ENCODE measurements around the gene PHTF2. TPM values are rescaled to one million over a fixed set of nuclear protein-coding genes. Genes with fewer than 3 reads are reported as not detected.
A peak's percentile ranks its signal among the peaks of the same experiment; 100 is the strongest.

The PHTF2 gene
- total and polyA plus RNA-seq, 11 donors: 9.6 to 47.2 (median 24.2) TPM

GRCh38 chr7:77757589-77757988 is 41.0 kb upstream of the PHTF2 start:
- Histone ChIP-seq H3K9me3 (no peaks in the 10 kb centered on the region), H3K27me3 (no peaks in the 10 kb centered on the region), H3K27ac (no peak overlapping the region), H3K36me3 (peaks cover 0 to 4% (median 0%) of the 10 kb centered on the region in 9 donors), H3K4me3 (no peak overlapping the region), H3K4me1 (peaks cover 0 to 34% (median 7%) of the 10 kb centered on the region in 12 donors)
- no peak for ATAC-seq
- TF ChIP-seq CTCF (IDR thresholded peaks at IDR 0.05) (no peak), POLR2A (IDR thresholded peaks at IDR 0.05) (no peak)
- intact Hi-C loops (cut with DNase I): loop anchor here in 7 of 10 donors (2.0 to 10.0 kb wide), 8 partner anchors 60 to 320 kb away; partner anchors contain the start of gene RSBN1L (in 4 of the 7)
- no peak for DNase-seq
- WGBS, 4 donors: 15 to 38% (median 21%) methylated on average over 1 of the region's 1 CpG

GRCh38 chr7:77759294-77759889 is 39.2 kb upstream of the PHTF2 start:
- intact Hi-C loops (cut with DNase I): loop anchor here in 8 of 10 donors (2.0 to 10.0 kb wide), 10 partner anchors 62 to 322 kb away; partner anchors contain the start of gene RSBN1L (in 4 of the 8)
- DNase-seq (peak in 2 of 5 donors; percentile 52), ATAC-seq (peak in 3 of 4 donors; percentile 57 to 77 (median 74))
- Histone ChIP-seq H3K36me3 (peaks cover 0 to 4% (median 0%) of the 10 kb centered on the region in 9 donors), H3K9me3 (no peaks in the 10 kb centered on the region), H3K27me3 (no peaks in the 10 kb centered on the region), H3K4me1 (peaks cover 0 to 36% (median 7%) of the 10 kb centered on the region in 12 donors), H3K4me3 (no peak overlapping the region), H3K27ac (peak overlapping the region in 1 of 12 donors; percentile 17)
- TF ChIP-seq CTCF (IDR thresholded peaks at IDR 0.05): peak; percentile 71 to 92 (median 83)
- no peak for TF ChIP-seq POLR2A (IDR thresholded peaks at IDR 0.05)
- WGBS, 4 donors: 1 to 5% (median 1%) methylated on average over 3 of the region's 3 CpGs

GRCh38 chr7:77760809-77761453 is 37.6 kb upstream of the PHTF2 start:
- Histone ChIP-seq H3K9me3 (no peaks in the 10 kb centered on the region), H3K4me1 (peaks cover 0 to 45% (median 7%) of the 10 kb centered on the region in 12 donors), H3K27me3 (no peaks in the 10 kb centered on the region), H3K27ac (no peak overlapping the region), H3K36me3 (peaks cover 0 to 7% (median 0%) of the 10 kb centered on the region in 9 donors), H3K4me3 (no peak overlapping the region)
- 89 to 91% (median 89%) methylated on average over 10 of the region's 10 CpGs for WGBS, 4 donors
- DNase-seq: no peak
- no peak for TF ChIP-seq CTCF (IDR thresholded peaks at IDR 0.05)
- no peak for TF ChIP-seq POLR2A (IDR thresholded peaks at IDR 0.05)
- ATAC-seq: no peak
- intact Hi-C loops (cut with DNase I): loop anchor here in 2 of 10 donors (5.0 to 10.0 kb wide), 2 partner anchors 109 to 226 kb away; partner anchors contain the start of gene PTPN12 (in 1 of the 2)

GRCh38 chr7:77765481-77765880 is 33.1 kb upstream of the PHTF2 start:
- Histone ChIP-seq H3K27ac (no peak overlapping the region), H3K36me3 (peaks cover 0 to 44% (median 24%) of the 10 kb centered on the region in 9 donors), H3K9me3 (no peaks in the 10 kb centered on the region), H3K4me3 (no peak overlapping the region), H3K27me3 (no peaks in the 10 kb centered on the region), H3K4me1 (peaks cover 0 to 28% (median 2%) of the 10 kb centered on the region in 12 donors)
- no peak for ATAC-seq
- TF ChIP-seq CTCF (IDR thresholded peaks at IDR 0.05) (no peak), POLR2A (IDR thresholded peaks at IDR 0.05) (no peak)
- WGBS, 4 donors: 74 to 83% (median 77%) methylated on average over 3 of the region's 3 CpGs
- intact Hi-C loops (cut with DNase I): loop anchor here in 1 of 10 donors (10.0 kb wide), 1 partner anchor 231 kb away; the partner anchor contains the start of gene PTPN12
- no peak for DNase-seq
